ENCODE data around the gene NAA50. TPM values are rescaled to one million over a fixed set of nuclear protein-coding genes. Genes with fewer than 3 reads are reported as not detected.

The NAA50 gene
- total RNA-seq, 1 donor from 2014 or later: 79.5 TPM

DNA sequence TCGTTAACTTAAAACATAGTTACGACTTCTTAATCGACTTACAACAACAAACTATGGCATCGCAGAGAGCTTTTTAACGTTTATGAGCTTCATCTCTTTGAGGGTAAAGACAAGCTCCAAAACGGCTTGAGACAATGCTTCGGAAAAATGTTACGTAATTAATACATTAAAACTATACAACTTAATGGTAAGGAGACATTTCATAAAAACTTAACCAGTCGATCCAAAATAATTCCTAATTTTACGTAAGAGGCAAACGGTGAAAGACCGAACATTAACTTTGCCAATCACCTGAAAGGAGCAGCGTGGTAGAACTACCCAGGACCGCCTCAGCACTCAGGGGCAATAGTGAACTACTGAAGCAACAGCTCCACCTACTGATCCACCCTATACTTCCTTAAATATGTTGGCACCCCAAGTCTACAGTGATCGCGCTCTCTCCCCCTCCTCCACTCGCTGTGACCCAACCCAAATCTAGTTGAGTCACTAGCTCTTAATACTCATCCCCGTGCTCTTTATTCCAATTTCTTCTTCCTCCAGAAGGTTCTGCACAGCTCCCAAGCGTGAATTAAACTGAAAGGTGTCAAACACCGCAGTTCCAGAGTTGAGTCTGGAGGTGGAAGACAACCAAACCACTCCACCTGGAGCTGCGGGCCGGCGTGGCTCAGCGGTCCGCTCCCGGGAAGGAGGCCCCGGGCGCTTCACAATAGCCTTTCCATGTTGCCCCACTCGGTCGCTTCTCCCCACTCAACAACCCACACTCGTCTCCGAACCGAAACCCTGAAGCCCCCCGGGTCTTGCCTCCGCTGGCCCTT lies 901 bp downstream of the NAA50 start:
- intact Hi-C loops (cut with micrococcal nuclease): no loop called here
- DNase-seq (peak; percentile 45), ATAC-seq (peak; percentile 72)

GRCh38 chr3:113743006-113743630 lies 2.9 kb downstream of the NAA50 start:
- ATAC-seq: no peak
- DNase-seq: no peak
- intact Hi-C loops (cut with micrococcal nuclease): no loop called here

DNA sequence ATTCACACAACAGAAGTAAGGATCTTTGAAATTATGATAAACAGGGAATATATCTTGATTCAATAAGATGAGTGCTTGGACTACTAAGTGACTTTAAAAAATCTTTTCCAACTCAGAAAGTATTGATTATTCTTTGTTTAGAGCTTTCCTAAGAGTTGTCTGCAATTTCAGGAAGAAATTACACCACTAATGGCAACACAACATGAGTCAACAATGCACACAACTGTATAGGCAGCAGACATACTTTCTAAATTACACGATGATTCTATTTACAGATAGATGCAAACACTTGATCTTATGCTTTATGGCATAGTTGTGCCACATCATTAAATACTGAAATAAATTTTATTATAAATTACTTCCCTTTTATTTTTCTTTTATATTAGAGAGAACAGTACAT lies 4.4 kb downstream of the NAA50 start:
- intact Hi-C loops (cut with micrococcal nuclease): no loop called here
- ATAC-seq (no peak), DNase-seq (no peak)

GRCh38 chr3:113741086-113741485 lies 5.0 kb downstream of the NAA50 start:
- ATAC-seq (no peak), DNase-seq (no peak)
- intact Hi-C loops (cut with micrococcal nuclease): no loop called here

GRCh38 chr3:113736548-113737089 lies 9.4 kb downstream of the NAA50 start:
- DNase-seq (no peak), ATAC-seq (peak; percentile 66)
- intact Hi-C loops (cut with micrococcal nuclease): no loop called here

- ATAC-seq (no peak), DNase-seq (no peak)
- intact Hi-C loops (cut with micrococcal nuclease): no loop called here
Measured at GRCh38 chr3:113731694-113732093, 14.4 kb downstream of the NAA50 start.

DNA sequence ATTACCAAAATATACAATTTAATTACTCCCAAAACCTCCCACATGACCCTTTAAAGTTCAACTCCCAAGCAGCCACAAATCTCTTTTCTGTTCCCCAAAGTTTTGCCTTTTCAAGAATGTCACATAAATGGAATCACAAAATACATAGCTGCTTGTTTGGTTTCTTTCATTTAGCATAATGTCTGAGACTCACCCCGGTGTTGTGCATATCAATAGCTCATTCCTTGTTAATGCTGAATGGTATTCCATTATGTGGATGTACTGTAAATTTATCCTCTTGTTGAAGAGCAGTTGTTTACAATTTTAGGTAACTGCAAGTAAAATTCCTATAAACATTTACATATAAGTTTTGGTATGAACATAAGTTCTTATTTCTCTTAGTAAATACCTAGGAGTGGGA lies 15.5 kb downstream of the NAA50 start:
- DNase-seq (no peak), ATAC-seq (no peak)
- intact Hi-C loops (cut with micrococcal nuclease): no loop called here

GRCh38 chr3:113728661-113729060 lies 17.4 kb downstream of the NAA50 start:
- ATAC-seq (no peak), DNase-seq (no peak)
- intact Hi-C loops (cut with micrococcal nuclease): no loop called here

- ATAC-seq (no peak), DNase-seq (no peak)
- intact Hi-C loops (cut with micrococcal nuclease): no loop called here
Measured at GRCh38 chr3:113721636-113722035, 24.4 kb downstream of the NAA50 start.

- ATAC-seq: no peak
- intact Hi-C loops (cut with micrococcal nuclease): no loop called here
- DNase-seq: no peak
Measured at GRCh38 chr3:113719758-113720157, 26.3 kb downstream of the NAA50 start.

GRCh38 chr3:113719294-113719693 lies 26.8 kb downstream of the NAA50 start:
- intact Hi-C loops (cut with micrococcal nuclease): no loop called here
- DNase-seq (no peak), ATAC-seq (no peak)

GRCh38 chr3:113717818-113718217 lies 28.2 kb downstream of the NAA50 start:
- ATAC-seq (no peak), DNase-seq (no peak)
- intact Hi-C loops (cut with micrococcal nuclease): no loop called here

GRCh38 chr3:113717308-113717707 lies 28.7 kb downstream of the NAA50 start:
- intact Hi-C loops (cut with micrococcal nuclease): no loop called here
- DNase-seq: no peak
- ATAC-seq: no peak

- intact Hi-C loops (cut with micrococcal nuclease): no loop called here
- ATAC-seq: no peak
- no peak for DNase-seq
Measured at GRCh38 chr3:113714702-113715101, 31.3 kb downstream of the NAA50 start.

GRCh38 chr3:113712129-113712528 lies 33.9 kb downstream of the NAA50 start:
- no peak for DNase-seq
- intact Hi-C loops (cut with micrococcal nuclease): no loop called here

GRCh38 chr3:113707835-113708234 lies 38.2 kb downstream of the NAA50 start:
- DNase-seq (no peak), ATAC-seq (no peak)
- intact Hi-C loops (cut with micrococcal nuclease): no loop called here

More at GRCh38 chr3:113712129-113712528, 33.9 kb downstream of the NAA50 start:
- ATAC-seq: no peak

DNA sequence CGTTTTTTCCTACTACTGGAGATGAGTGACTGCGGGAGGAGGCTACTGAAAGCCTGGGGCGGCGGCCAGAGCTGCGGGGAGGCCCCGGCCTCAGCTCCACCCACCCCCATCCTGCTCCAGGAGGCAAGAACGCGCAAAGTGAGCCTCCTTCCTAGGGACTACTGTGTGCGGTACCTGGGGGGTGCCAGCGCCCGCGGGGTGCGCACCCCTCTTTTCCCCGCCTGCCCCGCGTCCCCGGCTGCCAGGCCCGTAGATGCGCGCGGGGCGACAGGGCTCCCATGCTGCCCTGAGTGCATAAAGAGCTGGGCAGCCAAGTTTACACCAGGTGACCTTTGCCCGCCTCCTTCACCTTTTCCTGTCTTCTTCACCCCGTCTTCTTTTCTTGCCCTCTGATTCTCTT lies 47.1 kb downstream of the NAA50 start:
- intact Hi-C loops (cut with micrococcal nuclease): no loop called here
- ATAC-seq (no peak), DNase-seq (peak; percentile 52)

- intact Hi-C loops (cut with micrococcal nuclease): no loop called here
- ATAC-seq: no peak
- DNase-seq: no peak
Measured at GRCh38 chr3:113698213-113698742, 47.8 kb downstream of the NAA50 start.

DNA sequence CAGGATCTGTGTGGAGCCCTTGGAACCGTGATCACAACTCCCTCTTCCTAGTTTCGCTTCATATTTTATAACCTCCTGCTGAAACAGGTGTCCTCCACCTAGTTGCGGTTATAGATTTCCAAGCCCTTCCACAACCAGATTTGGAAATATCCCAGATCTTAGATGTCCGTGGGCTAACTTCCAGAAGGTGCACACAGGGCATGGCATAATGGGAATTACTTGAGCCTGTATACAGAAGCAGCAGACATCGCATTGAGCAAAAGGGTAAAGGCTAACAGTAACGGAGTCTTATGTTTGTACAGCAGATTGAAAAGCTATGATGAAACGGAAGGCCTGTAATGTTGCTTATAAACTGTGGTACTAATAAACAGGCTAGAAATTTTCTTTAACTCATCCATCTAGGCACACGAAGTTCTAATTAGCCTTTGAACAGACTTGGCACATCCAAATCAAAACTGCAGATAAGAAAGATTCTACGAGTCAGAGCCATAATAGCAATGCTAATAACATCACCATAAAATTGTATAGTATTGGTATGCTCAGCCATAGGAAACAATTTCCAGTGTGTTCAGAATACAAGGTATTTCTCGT lies 48.5 kb downstream of the NAA50 start:
- intact Hi-C loops (cut with micrococcal nuclease): no loop called here
- DNase-seq (no peak), ATAC-seq (no peak)
